Upper lobe of left lung (tissue), 4 donors: ENCODE data around the gene MCTP2.

Source experiments
- POLR2A ChIP-seq, 4 donors: fragments of 450-650 bp; IDR thresholded peaks; one replicate each; pipeline ENCODE4 v1.5.1; 2016 to 2017; ENCODE audit warnings: antibody characterized with exemption in 4 of 4, mild to moderate bottlenecking in 2 of 4
- TF ChIP-seq, protein P1 (sequence below), 6 experiments: fragments of 450-650 bp in 4 of 6; fragments of 200-600 bp in 2 of 6; sonication (generic) in 2 of 6; IDR thresholded peaks; one replicate each; pipeline ENCODE4 v1.5.1; 2016 to 2019; ENCODE audit warnings: antibody characterized with exemption in 6 of 6

DNA sequence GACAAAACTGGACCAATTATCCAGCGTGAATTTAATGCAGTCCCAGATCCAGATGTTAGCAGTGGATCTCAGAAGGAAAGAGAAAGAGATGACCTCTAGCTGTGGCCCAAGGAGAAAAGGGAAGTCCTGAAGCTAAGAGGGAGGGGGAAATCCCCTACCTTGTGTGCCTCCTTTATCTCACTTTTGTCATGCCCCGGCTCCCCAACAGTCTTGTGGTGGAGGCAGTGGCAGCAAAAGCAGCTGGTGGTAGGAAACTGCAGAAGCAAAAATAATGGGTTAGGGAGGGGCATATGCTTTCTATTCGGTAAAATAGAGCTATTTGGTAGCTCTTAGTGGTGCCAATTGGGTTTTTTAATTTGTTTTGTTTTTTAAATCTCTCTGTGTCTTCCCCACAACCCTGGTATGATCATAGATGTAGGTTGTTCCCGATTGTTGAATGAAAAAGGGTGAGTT lies 56.5 kb downstream of the MCTP2 start:
- TF ChIP-seq, protein P1, sequence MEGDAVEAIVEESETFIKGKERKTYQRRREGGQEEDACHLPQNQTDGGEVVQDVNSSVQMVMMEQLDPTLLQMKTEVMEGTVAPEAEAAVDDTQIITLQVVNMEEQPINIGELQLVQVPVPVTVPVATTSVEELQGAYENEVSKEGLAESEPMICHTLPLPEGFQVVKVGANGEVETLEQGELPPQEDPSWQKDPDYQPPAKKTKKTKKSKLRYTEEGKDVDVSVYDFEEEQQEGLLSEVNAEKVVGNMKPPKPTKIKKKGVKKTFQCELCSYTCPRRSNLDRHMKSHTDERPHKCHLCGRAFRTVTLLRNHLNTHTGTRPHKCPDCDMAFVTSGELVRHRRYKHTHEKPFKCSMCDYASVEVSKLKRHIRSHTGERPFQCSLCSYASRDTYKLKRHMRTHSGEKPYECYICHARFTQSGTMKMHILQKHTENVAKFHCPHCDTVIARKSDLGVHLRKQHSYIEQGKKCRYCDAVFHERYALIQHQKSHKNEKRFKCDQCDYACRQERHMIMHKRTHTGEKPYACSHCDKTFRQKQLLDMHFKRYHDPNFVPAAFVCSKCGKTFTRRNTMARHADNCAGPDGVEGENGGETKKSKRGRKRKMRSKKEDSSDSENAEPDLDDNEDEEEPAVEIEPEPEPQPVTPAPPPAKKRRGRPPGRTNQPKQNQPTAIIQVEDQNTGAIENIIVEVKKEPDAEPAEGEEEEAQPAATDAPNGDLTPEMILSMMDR (IDR thresholded peaks at IDR 0.05) = no peak
- no peak for TF ChIP-seq POLR2A (IDR thresholded peaks at IDR 0.05)
